ENCODE results near the gene CLUH. TPM values are rescaled to one million over a fixed set of nuclear protein-coding genes. Genes with fewer than 3 reads are reported as not detected.
A peak's percentile ranks its signal among the peaks of the same experiment; 100 is the strongest.

Gene CLUH
- total and polyA plus RNA-seq, 2 donors (not counting 1 experiment from before 2014, with no cell fraction given), result 53.1 to 64.6 TPM

- under 1% methylated on average over 82 of the region's 82 CpGs for WGBS (ENCODE audit: insufficient coverage)
- Histone ChIP-seq H3K4me3 (ENCODE audit: control extremely low read depth in 1 of 5, extremely low read depth in 1 of 5, insufficient read depth in 1 of 5, low read depth in 2 of 5, low read length in 4 of 5) (peak overlapping the region; percentile 21 to 95 (median 58)), H3K27me3 (replicated peaks in 1 of 4; ENCODE audit: control extremely low read depth in 1 of 4, control insufficient read depth in 3 of 4, insufficient read depth in 4 of 4, low read length in 3 of 4) (no peaks in the 10 kb centered on the region), H3K4me1 (ENCODE audit: control insufficient read depth in 2 of 2, insufficient read depth in 2 of 2, low read length in 2 of 2) (peaks cover 29 to 50% of the 10 kb centered on the region in 2 donors), H3K79me2 (ENCODE audit: control insufficient read depth, insufficient read depth, low read length) (peaks cover 60% of the 10 kb centered on the region), H2AFZ (ENCODE audit: insufficient read depth, low read depth, low read length, poor library complexity, severe bottlenecking) (peak overlapping the region; percentile 99), H3K9me3 (ENCODE audit: control extremely low read depth in 1 of 3, control insufficient read depth in 2 of 3, insufficient read depth in 1 of 3, low read length in 2 of 3) (no peaks in the 10 kb centered on the region), H3K27ac (ENCODE audit: low read length in 2 of 2) (peak overlapping the region in 1 of 2 donors; percentile 42), H3K9ac (ENCODE audit: low read length) (peak overlapping the region; percentile 83), H3K4me2 (replicated peaks; ENCODE audit: low read depth, low read length, poor library complexity, severe bottlenecking) (peak overlapping the region; percentile 95), H4K20me1 (ENCODE audit: control insufficient read depth, insufficient read depth, low read length, poor library complexity, severe bottlenecking) (peaks cover 52% of the 10 kb centered on the region), H3K36me3 (replicated peaks in 1 of 2; ENCODE audit: control extremely low read depth in 1 of 2, control insufficient read depth in 1 of 2, extremely low read depth in 1 of 2, insufficient read depth in 2 of 2, low read length in 1 of 2) (no peaks in the 10 kb centered on the region)
- DNase-seq, result peak; percentile 55
- TF ChIP-seq EZH2 (IDR thresholded peaks at IDR 0.05; ENCODE audit: borderline replicate concordance, insufficient read depth, low read depth, low read length, poor library complexity, severe bottlenecking) (no peak), CTCF (IDR thresholded peaks at IDR 0.05) (no peak)
- POLR2A ChIA-PET, result interaction anchor here (0.5 kb wide), 1 partner anchor 127 kb away, joined by 3 read pairs; no protein-coding TSS in a partner anchor
- no peaks in the 10 kb centered on the region for H3K27me3 Mint-ChIP-seq
- H3K9me3 Mint-ChIP-seq (ENCODE audit: insufficient read depth), result no peaks in the 10 kb centered on the region
- H3K4me3 Mint-ChIP-seq, result peak overlapping the region; percentile 93
- intact Hi-C loops (cut with micrococcal nuclease), result loop anchor here (1.0 to 5.0 kb wide), 4 partner anchors 116 to 374 kb away; partner anchors contain the start of genes SGSM2 and TSR1
- H3K4me1 Mint-ChIP-seq, result peaks cover 44% of the 10 kb centered on the region
- ATAC-seq (ENCODE audit: low read depth), result peak; percentile 2
- peak overlapping the region; percentile 90 for H3K27ac Mint-ChIP-seq
- CTCF ChIA-PET, result interaction anchor here (0.8 to 0.9 kb wide), 2 partner anchors 76 to 302 kb away, joined by 3 read pairs; no protein-coding TSS in a partner anchor
Measured at GRCh38 chr17:2710803-2711607, 559 bp downstream of the CLUH start.

All from B cell (primary cell).